Ishikawa (cell line): ENCODE results near the gene TXNRD1.

Experiments
- CEBPB ChIP-seq: IDR thresholded peaks from 2 replicates; pipeline ENCODE4 v1.6.1; 2012
- CREB1 ChIP-seq: IDR thresholded peaks from 2 replicates; pipeline ENCODE4 v1.6.1; 2012; ENCODE audit warnings: low read depth
- EGR1 ChIP-seq: IDR thresholded peaks from 2 replicates; pipeline ENCODE4 v1.6.1; 2012
- EP300 ChIP-seq: IDR thresholded peaks from 2 replicates; pipeline ENCODE4 v1.6.1; 2012; ENCODE audit warnings: borderline replicate concordance
- FOXM1 ChIP-seq: IDR thresholded peaks from 2 replicates; pipeline ENCODE4 v1.6.1; 2012; ENCODE audit warnings: low read depth, borderline replicate concordance
- MAX ChIP-seq: IDR thresholded peaks from 2 replicates; pipeline ENCODE4 v1.6.1; 2012
- NFIC ChIP-seq: IDR thresholded peaks from 2 replicates; pipeline ENCODE4 v1.6.1; 2012
- RAD21 ChIP-seq: IDR thresholded peaks from 2 replicates; pipeline ENCODE4 v1.6.1; 2012; ENCODE audit warnings: low read depth
- REST ChIP-seq: IDR thresholded peaks from 2 replicates; pipeline ENCODE4 v1.6.1; 2012; ENCODE audit warnings: low read depth, mild to moderate bottlenecking
- TAF1 ChIP-seq: IDR thresholded peaks from 2 replicates; pipeline ENCODE4 v1.6.1; 2012; ENCODE audit warnings: low read depth, mild to moderate bottlenecking
- TCF12 ChIP-seq: IDR thresholded peaks from 2 replicates; pipeline ENCODE4 v1.6.1; 2012; ENCODE audit warnings: low read depth
- TEAD4 ChIP-seq: IDR thresholded peaks from 2 replicates; pipeline ENCODE4 v1.6.1; 2012
- USF1 ChIP-seq: IDR thresholded peaks from 2 replicates; pipeline ENCODE4 v1.6.1; 2012
- YY1 ChIP-seq: IDR thresholded peaks from 2 replicates; pipeline ENCODE4 v1.6.1; 2012; ENCODE audit warnings: low read depth
- ZBTB7A ChIP-seq: IDR thresholded peaks from 2 replicates; pipeline ENCODE4 v1.6.1; 2012; ENCODE audit warnings: low read depth

The TXNRD1 gene

GRCh38 chr12:104337030-104337558, 121.5 kb downstream of the TXNRD1 start:
- TF ChIP-seq RAD21 (no peak), FOXM1 (no peak), CEBPB (no peak)

GRCh38 chr12:104339663-104340062, 124.1 kb downstream of the TXNRD1 start:
- no peak for TF ChIP-seq TEAD4
- no peak for TF ChIP-seq MAX
- no peak for TF ChIP-seq RAD21
- no peak for TF ChIP-seq USF1
- no peak for TF ChIP-seq ZBTB7A
- no peak for TF ChIP-seq EGR1
- TF ChIP-seq EP300: no peak
- no peak for TF ChIP-seq YY1
- TF ChIP-seq TAF1: no peak
- no peak for TF ChIP-seq REST
- no peak for TF ChIP-seq FOXM1
- TF ChIP-seq CEBPB: no peak
- no peak for TF ChIP-seq NFIC
- no peak for TF ChIP-seq TCF12
- no peak for TF ChIP-seq CREB1

- no peak for TF ChIP-seq YY1
- no peak for TF ChIP-seq REST
- no peak for TF ChIP-seq TEAD4
- no peak for TF ChIP-seq ZBTB7A
- no peak for TF ChIP-seq FOXM1
- no peak for TF ChIP-seq TAF1
- TF ChIP-seq MAX: no peak
- TF ChIP-seq NFIC: no peak
- no peak for TF ChIP-seq RAD21
- TF ChIP-seq CEBPB: no peak
- TF ChIP-seq USF1: no peak
- TF ChIP-seq EGR1: no peak
- no peak for TF ChIP-seq CREB1
- no peak for TF ChIP-seq EP300
- no peak for TF ChIP-seq TCF12
Observed at GRCh38 chr12:104340177-104340576, 124.6 kb downstream of the TXNRD1 start.

GRCh38 chr12:104340925-104341611, 125.5 kb downstream of the TXNRD1 start:
- TF ChIP-seq RAD21 (no peak), TEAD4 (no peak), EP300 (no peak), TAF1 (no peak), USF1 (no peak), REST (no peak), NFIC (no peak), FOXM1 (no peak), CEBPB (no peak), ZBTB7A (no peak), YY1 (no peak), EGR1 (no peak), CREB1 (no peak), MAX (no peak), TCF12 (no peak)
